Suprapubic skin (tissue), 4 donors: Measurements from ENCODE around the gene NAIF1.

Experiments used
- POLR2A ChIP-seq, 2 donors: fragments of 450-650 bp; IDR thresholded peaks; one replicate each; pipeline ENCODE4 v1.6.1; 2017; ENCODE audit warnings: antibody characterized with exemption in 2 of 2, mild to moderate bottlenecking in 2 of 2, moderate library complexity in 2 of 2
- POLR2AphosphoS5 ChIP-seq, 3 donors: sonication (generic); formaldehyde crosslinking; IDR thresholded peaks; one replicate each; pipeline ENCODE4 v1.6.1; 2017; ENCODE audit warnings: antibody characterized with exemption in 3 of 3
- TF ChIP-seq, protein P1 (sequence below), 2 donors: fragments of 200-600 bp in 1 of 2; fragments of 450-650 bp in 1 of 2; sonication (generic) in 1 of 2; IDR thresholded peaks; one replicate each; pipeline ENCODE4 v1.5.1; 2016 to 2019; ENCODE audit warnings: antibody characterized with exemption in 2 of 2, mild to moderate bottlenecking in 1 of 2, moderate library complexity in 1 of 2

DNA sequence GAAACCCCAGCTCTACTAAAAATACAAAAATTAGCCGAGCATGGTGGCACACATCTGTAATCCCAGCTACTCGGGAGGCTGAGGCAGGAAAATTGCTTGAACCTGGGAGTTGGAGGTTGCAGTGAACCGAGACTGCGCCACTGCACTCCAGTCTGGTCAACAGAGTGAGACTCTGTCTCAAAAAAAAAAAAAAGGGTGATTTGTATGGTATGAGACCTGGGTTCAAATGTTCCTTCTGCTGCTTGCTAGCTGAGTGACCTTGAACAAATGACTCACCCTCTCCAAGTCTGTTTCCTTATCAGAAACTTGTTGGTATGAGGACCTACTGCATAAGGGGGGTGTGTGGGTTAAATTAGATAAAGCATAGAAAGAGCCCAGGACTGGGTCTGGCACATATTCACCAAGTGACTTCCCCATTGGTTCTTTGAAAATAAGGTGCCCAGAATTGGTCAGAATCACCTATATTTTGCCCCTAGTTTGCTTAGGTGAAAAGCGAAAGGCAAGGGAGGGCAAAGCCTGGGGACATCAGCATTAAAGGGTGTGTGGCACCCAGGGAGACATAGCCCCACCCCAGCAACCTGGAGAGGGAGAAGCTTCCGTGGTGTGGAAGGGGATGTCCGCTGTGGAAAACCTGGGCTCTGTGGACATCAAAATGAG is 10.9 kb upstream of the NAIF1 start:
- TF ChIP-seq, protein P1, sequence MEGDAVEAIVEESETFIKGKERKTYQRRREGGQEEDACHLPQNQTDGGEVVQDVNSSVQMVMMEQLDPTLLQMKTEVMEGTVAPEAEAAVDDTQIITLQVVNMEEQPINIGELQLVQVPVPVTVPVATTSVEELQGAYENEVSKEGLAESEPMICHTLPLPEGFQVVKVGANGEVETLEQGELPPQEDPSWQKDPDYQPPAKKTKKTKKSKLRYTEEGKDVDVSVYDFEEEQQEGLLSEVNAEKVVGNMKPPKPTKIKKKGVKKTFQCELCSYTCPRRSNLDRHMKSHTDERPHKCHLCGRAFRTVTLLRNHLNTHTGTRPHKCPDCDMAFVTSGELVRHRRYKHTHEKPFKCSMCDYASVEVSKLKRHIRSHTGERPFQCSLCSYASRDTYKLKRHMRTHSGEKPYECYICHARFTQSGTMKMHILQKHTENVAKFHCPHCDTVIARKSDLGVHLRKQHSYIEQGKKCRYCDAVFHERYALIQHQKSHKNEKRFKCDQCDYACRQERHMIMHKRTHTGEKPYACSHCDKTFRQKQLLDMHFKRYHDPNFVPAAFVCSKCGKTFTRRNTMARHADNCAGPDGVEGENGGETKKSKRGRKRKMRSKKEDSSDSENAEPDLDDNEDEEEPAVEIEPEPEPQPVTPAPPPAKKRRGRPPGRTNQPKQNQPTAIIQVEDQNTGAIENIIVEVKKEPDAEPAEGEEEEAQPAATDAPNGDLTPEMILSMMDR (IDR thresholded peaks at IDR 0.05) = no peak
- no peak for TF ChIP-seq POLR2AphosphoS5 (IDR thresholded peaks at IDR 0.05)
- TF ChIP-seq POLR2A (IDR thresholded peaks at IDR 0.05) = no peak
